Dedifferentiated amniotic fluid mesenchymal stem cell (primary cell): ENCODE data around the gene IBA57.
"Not testable (repeated sequence)": the region's sequence is repeated elsewhere in the genome, so short reads cannot be mapped to it uniquely, and the experiment has no call there.

ENCODE experiments used
- DNase-seq: peaks from one replicate; pipeline ENCODE4 v3.0.0-alpha.2; 2016; ENCODE audit errors: extremely low spot score

IBA57 gene

GRCh38 chr1:228172591-228173527, 7.3 kb downstream of the IBA57 start:
- DNase-seq, result no peak

DNA sequence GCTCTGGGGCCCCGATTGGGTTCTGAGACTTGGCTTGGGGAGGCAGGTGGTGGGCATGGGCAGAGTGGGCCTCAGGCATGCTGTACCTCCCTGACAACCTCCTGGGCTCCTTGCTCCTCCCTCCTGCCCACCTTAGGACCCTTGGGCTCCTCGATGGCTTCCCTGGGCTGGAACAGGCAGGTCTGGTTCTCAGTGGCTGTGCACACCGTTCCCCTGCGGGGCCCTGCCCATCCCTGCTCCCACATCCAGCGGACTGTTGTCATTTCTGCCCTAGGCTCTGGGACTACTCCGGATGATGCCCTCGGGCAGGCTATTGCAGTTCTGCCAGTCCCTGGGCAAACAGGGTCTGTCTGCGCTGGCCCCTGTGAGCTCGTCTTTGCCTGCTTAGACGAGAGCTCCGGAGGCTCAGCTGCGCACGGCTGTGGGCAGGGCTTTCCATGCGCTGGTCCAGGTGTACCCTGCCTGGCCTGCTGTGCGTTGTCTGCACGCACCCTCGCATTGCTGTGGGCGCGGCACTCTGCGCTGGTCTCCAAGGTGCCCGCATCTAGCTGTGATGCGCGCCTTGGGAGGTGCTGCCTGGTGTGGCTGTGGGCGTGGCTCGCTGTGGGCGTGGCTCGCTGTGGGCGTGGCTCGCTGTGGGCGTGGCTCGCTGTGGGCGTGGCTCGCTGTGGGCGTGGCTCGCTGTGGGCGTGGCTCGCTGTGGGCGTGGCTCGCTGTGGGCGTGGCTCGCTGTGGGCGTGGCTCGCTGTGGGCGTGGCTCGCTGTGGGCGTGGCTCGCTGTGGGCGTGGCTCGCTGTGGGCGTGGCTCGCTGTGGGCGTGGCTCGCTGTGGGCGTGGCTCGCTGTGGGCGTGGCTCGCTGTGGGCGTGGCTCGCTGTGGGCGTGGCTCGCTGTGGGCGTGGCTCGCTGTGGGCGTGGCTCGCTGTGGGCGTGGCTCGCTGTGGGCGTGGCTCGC, 8.2 kb downstream of the IBA57 start:
- DNase-seq, result not testable (repeated sequence)

DNA sequence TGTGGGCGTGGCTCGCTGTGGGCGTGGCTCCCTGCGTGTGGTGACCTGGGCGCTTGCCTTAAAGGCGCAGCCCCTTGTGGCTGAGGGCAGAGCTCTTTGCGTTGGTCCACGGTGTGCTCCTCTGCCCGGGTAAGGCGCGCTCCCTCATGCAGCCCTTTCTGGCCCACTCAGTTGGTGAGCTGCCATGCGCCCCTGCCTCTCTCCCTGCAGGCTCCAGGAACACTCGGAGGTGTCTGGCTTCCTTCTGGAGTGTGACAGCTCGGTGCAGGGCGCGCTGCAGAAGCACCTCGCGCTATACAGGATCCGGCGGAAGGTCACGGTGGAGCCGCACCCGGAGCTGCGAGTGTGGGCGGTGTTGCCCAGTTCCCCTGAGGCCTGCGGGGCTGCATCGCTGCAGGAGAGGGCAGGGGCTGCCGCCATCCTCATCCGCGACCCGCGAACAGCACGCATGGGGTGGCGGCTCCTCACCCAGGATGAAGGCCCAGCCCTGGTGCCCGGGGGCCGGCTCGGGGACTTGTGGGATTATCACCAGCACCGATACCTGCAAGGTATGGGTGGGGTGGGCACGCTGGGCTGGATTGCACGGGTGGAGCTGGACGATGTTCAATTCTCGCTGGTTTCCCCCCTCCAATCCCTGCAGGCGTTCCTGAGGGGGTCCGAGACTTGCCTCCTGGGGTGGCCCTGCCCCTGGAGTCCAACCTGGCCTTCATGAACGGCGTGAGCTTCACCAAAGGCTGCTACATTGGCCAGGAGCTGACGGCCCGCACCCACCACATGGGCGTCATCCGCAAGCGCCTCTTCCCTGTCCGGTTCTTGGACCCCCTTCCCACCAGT, 9.1 kb downstream of the IBA57 start:
- no peak for DNase-seq

- DNase-seq, result no peak
Observed at GRCh38 chr1:228175316-228176023, 9.9 kb downstream of the IBA57 start.

GRCh38 chr1:228176024-228176395, 10.4 kb downstream of the IBA57 start:
- no peak for DNase-seq

GRCh38 chr1:228176461-228177182, 11.0 kb downstream of the IBA57 start:
- DNase-seq, result no peak

- no peak for DNase-seq
Observed at GRCh38 chr1:228177183-228177475, 11.5 kb downstream of the IBA57 start.

GRCh38 chr1:228177721-228178710, 12.4 kb downstream of the IBA57 start:
- no peak for DNase-seq

- no peak for DNase-seq
Observed at GRCh38 chr1:228178737-228179684, 13.4 kb downstream of the IBA57 start.

DNA sequence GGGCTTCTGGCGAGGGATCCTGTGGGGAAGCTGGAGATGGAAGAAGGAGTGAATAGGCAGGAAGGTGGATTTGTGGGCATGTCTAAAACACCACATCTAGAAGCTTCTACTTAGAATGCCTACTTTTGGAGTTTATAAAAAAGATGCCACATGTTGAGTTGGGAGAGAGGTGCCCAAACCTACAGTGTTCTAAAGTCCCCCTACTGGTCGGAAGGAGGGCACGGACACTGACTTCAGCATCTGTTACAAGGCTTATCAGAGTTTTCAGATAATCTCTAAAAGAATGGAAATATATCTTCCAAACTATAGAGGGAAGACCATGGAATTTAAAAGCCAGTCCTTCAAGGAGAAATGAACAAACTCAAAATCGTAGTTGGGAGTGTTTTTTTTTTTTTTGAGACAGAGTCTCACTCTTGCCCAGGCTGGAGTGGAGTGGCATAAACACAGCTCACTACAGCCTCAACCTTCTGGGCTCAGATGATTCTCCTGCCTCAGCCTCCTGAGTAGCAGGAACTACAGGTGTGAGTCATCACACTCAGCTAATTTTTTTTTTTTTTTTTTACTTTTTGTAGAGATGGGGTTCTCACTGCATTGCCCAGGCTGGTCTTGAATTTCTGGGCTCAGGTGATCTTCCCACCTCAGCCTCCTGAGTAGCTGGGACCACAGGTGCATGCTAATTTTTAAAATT, 14.8 kb downstream of the IBA57 start:
- no peak for DNase-seq

DNA sequence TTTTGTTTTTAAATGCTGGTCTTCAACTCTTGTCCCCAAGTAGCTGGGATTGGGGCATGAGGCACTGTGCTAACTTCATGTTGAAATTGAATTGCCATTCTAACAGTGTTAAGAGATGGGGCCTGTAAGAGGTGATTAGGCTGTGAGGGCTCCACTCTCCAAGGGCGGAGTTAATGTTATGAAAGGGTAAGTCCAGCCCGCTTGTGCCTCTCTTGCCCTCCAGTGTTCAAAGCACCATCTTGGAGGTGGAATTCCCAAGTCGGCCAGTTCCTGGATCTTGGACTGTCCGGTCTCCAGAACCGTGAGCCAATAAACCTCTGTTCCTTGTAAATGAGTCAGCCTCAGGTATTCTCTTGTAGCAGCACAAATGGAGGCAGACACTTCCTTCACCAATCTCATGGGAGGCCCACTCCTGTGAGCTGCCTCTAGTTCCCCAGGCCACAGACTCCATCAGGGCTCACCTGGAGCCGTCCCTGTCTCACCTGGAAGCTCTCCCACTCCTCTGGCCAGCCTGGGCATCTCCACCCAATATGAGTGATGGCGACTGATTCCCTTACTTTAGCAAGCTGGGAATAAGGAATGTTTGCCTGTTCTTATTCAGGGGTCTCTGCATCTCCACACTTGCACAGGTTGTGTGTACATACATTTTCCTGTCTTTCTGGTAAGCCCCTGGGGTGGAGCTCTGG, 15.5 kb downstream of the IBA57 start:
- no peak for DNase-seq

- DNase-seq, result no peak
Observed at GRCh38 chr1:228181645-228182034, 16.0 kb downstream of the IBA57 start.

- DNase-seq, result no peak
Observed at GRCh38 chr1:228182296-228183030, 16.9 kb downstream of the IBA57 start.

DNA sequence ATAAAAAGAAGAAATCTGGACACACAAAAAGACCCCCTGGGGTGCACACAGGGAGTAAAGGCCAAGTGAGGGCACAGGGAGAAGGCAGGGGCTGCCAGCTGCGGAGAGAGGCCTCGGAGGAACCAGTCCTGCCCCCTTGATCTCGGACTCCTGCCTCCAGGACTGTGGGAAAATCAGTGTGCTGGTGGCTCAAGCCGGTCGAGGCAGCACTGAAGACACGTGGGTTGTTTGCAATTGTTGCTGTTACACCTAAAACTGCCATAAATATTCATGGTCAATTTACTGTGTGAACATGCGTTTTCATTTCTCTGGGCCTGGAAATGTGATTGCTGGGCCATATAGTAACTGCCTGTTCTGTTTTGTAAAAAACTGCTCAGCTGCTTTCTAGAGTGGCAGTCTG, 18.5 kb downstream of the IBA57 start:
- DNase-seq, result no peak

- DNase-seq, result no peak
Observed at GRCh38 chr1:228185641-228185965, 20.0 kb downstream of the IBA57 start.

DNA sequence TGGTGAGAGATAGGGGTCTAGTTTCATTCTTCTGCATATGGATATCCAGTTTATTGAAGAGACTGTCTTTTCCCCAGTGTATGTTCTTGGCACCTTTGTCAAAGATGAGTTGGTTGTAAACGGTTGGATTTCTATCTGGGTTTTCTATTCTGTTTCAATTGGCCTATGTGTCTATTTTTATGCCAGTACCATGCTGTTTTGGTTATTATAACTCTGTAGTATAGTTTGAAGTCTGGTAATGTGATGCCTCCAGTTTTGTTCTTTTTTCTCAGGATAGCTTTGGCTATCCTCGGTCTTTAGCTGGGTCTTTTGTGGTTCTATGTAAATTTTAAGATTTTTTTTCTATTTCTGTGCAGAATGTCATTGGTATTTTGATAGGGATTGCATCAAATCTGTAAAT, 22.6 kb downstream of the IBA57 start:
- DNase-seq, result not testable (repeated sequence)
